Hematopoietic multipotent progenitor cell treated with erythropoietin and hydrocortisone succinate and interleukin-3 and kit ligand, for 6 days (in vitro differentiated cells): ENCODE data around the gene CLEC4C.

Experiments
- DNase-seq: peaks from one replicate; pipeline ENCODE4 v3.0.0-alpha.2; 2015

The CLEC4C gene

GRCh38 chr12:7719946-7720730 is 27.0 kb downstream of the CLEC4C start:
- DNase-seq: no peak

GRCh38 chr12:7716381-7716780 is 30.8 kb downstream of the CLEC4C start:
- DNase-seq: peak; percentile 82

DNA sequence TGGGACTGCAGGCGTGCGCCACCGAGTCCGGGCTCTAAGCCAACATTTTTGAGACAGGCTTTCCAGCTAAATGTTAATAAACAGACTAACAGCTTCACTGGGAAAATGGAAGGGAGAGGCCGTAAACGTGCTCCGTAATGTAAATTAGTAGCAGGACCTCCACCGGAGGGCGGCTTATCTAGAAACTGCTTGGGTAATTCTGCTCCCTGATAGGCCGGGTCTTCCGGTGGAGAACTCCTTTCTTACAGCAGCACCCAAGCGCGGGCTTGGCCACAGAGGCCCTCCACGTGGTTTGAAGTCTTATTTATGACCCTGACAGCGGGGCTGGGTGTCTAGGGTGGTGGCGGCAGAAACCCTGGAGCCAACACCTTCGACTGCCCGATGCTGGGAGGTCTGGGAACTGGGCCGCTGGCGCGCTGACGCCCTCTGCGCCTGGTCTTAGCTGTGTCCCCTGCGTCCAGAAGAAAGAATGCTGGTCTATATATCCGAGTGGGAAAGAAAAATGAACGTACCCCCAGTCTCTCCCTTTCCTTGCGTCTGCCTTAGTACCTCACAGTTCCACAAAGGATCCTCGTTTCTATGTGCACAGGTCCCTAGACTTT is 34.2 kb downstream of the CLEC4C start:
- DNase-seq: no peak

DNA sequence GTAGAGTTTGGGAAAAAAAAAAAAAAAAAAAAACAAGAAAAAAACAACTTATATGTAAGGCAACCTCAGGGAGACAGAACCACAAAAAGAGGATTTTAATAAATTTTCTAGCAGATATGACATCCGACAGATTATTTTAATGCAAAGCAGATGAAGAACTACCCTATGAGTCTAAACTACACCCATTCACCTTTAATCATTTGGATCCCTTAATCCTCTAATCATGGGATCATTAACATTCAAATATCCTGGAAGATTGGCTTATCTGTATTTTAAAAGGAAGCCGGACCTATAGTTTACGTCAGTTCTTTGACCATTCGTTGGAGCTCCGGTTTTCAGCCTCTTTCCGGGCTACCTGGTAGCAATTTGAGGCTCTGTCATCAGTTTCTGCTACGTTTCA is 36.0 kb downstream of the CLEC4C start, which contains the start of gene DPPA3:
Gene DPPA3, plus strand, starts transcription at position 301 of the 400 bp plus-strand sequence. CDS start 138 bp downstream, outside the sequence.
- no peak for DNase-seq

- DNase-seq: peak; percentile 52
These were observed 37.1 kb downstream of the CLEC4C start for GRCh38 chr12:7709969-7710675.

GRCh38 chr12:7705846-7706245 is 41.3 kb downstream of the CLEC4C start:
- no peak for DNase-seq

DNA sequence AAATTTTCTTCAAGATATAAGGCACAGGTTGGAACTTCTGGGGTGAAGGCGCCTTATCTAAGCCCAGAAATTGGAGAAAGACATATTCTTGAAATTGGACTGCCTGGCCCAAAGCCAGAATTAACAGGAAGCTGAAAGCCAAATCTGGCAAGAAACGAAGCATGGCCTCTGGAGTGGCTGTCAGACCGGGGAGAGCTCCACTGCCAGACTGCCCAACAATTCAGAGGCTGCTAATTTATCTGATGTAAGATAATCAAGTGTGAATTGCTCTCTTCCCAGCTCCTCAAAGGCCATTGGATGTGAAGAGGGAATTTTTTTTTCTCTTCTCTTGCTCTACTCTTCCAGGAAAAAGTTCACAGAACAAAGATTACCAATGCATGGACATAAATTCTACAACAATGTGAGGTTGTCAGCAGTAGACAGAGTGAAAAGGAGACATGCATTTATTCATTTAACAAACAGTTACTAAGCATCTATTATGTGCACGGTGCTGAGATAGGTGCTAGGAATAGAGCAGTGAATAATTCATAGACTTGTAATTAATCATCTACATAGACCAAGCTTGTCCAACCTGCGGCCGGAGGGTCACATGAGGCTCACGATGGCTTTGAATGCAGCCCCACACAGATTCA is 51.5 kb downstream of the CLEC4C start, which contains the start of gene GDF3:
Gene GDF3, minus strand, starts transcription at position 210 of the 632 bp plus-strand sequence. Its CDS starts 47 bp downstream, at position 163.
- DNase-seq: peak; percentile 76

GRCh38 chr12:7695237-7695560 is 52.0 kb downstream of the CLEC4C start:
- peak; percentile 23 for DNase-seq

GRCh38 chr12:7694556-7695236 is 52.5 kb downstream of the CLEC4C start:
- no peak for DNase-seq

- no peak for DNase-seq
These were observed 53.4 kb downstream of the CLEC4C start for GRCh38 chr12:7693793-7694192.

DNA sequence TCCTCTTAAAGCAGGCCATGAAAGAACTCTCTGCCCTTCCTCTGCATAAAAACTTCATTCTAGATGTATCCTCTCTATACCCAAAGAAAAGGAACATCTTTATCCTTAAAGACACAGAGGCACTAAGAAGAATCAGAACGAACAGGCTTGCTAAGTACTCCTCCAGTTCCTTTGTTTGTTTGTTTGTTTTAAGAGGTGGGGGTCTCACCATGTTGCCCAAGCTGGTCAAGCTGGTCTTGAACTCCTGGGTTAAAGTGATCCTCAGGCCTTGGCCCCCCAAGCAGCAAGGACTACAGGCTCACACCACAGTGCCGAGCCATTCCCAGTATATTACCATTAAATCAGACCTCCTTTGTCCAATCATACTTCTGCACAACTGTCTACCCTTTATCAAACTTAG is 65.6 kb downstream of the CLEC4C start:
- DNase-seq: no peak
